Naive thymus-derived CD4-positive, alpha-beta T cell (primary cell): ENCODE data around the gene FUT9. TPM values are rescaled to one million over a fixed set of nuclear protein-coding genes. Genes with fewer than 3 reads are reported as not detected.

ENCODE experiments used
- ATAC-seq: fragments of 150-1000 bp; cut with Tn5 transposase; 2 replicates; pipeline ENCODE4 v1.10.0; 2021; ENCODE audit warnings: mild to moderate bottlenecking, moderate library complexity
- CTCF ChIA-PET: fragments of 350-600 bp; sonication (Branson Sonifier 250); formaldehyde crosslinking; loops from one replicate; lab custom pipeline; 2021; ENCODE audit warnings: antibody characterized with exemption; lab: Charles Lee
- POLR2A ChIA-PET: fragments of 350-600 bp; sonication (Branson Sonifier 250); formaldehyde crosslinking; loops from one replicate; lab custom pipeline; 2021; ENCODE audit warnings: antibody characterized with exemption, inconsistent platforms; lab: Charles Lee
- DNase-seq, 9 donors: peaks; one replicate each; pipeline versions ENCODE4 v3.0.0 to v3.0.0-alpha.2; 2020 to 2022; ENCODE audit warnings: mixed read lengths in 1 of 9
- H3K27ac ChIP-seq: one replicate; pipeline ENCODE4 v1.7.0; 2013; ENCODE audit warnings: mild to moderate bottlenecking, low read depth, low read length, moderate library complexity
- H3K27me3 ChIP-seq, 2 donors: one replicate each; pipeline ENCODE4 v1.7.0; 2013; ENCODE audit warnings: low read length in 2 of 2, mild to moderate bottlenecking in 2 of 2, moderate library complexity in 2 of 2; ENCODE audit not compliant: control insufficient read depth in 2 of 2, insufficient read depth in 2 of 2
- H3K36me3 ChIP-seq, 3 experiments: 1 replicate in 2 of 3; 2 replicates in 1 of 3; pipeline ENCODE4 v1.7.0; 2013; ENCODE audit warnings: low read length in 3 of 3, mild to moderate bottlenecking in 3 of 3, moderate library complexity in 1 of 3; ENCODE audit not compliant: insufficient read depth in 3 of 3, control insufficient read depth in 2 of 3
- H3K4me1 ChIP-seq, 2 donors: one replicate each; pipeline ENCODE4 v1.7.0; 2013; ENCODE audit warnings: low read length in 2 of 2, mild to moderate bottlenecking in 2 of 2, moderate library complexity in 1 of 2; ENCODE audit not compliant: control insufficient read depth in 2 of 2, insufficient read depth in 2 of 2
- H3K4me3 ChIP-seq: 2 replicates; pipeline ENCODE4 v1.7.0; 2013; ENCODE audit warnings: mild to moderate bottlenecking, low read length
- H3K9me3 ChIP-seq, 3 experiments: 1 replicate in 2 of 3; 2 replicates in 1 of 3; pipeline ENCODE4 v1.7.0; 2013; ENCODE audit warnings: low read length in 3 of 3; ENCODE audit not compliant: control insufficient read depth in 2 of 3
- H3K27ac Mint-ChIP-seq, 9 donors: one replicate each; pipeline ENCODE4 v1.8.0; 2020 to 2022; ENCODE audit warnings: mixed read lengths in 9 of 9, mild to moderate bottlenecking in 8 of 9, moderate library complexity in 5 of 9, inconsistent platforms in 2 of 9
- H3K27me3 Mint-ChIP-seq, 5 donors: one replicate each; pipeline ENCODE4 v1.8.0; 2021 to 2022; ENCODE audit warnings: mixed read lengths in 5 of 5, mild to moderate bottlenecking in 1 of 5
- H3K36me3 Mint-ChIP-seq, 5 donors: one replicate each; pipeline ENCODE4 v1.8.0; 2020 to 2022; ENCODE audit warnings: mixed read lengths in 5 of 5, mild to moderate bottlenecking in 3 of 5, inconsistent platforms in 1 of 5
- H3K4me1 Mint-ChIP-seq, 7 donors: one replicate each; pipeline ENCODE4 v1.8.0; 2020 to 2022; ENCODE audit warnings: mixed read lengths in 7 of 7, mild to moderate bottlenecking in 3 of 7, inconsistent platforms in 1 of 7
- H3K4me3 Mint-ChIP-seq, 10 donors: one replicate each; pipeline ENCODE4 v1.8.0; 2020 to 2022; ENCODE audit warnings: mild to moderate bottlenecking in 10 of 10, mixed read lengths in 10 of 10, moderate library complexity in 6 of 10, inconsistent platforms in 2 of 10
- H3K9me3 Mint-ChIP-seq, 11 donors: one replicate each; pipeline ENCODE4 v1.8.0; 2020 to 2022; ENCODE audit warnings: mixed read lengths in 11 of 11, mild to moderate bottlenecking in 4 of 11, inconsistent platforms in 1 of 11, moderate library complexity in 1 of 11
- intact Hi-C, 2 donors: fragments of 100-400 bp; cut with micrococcal nuclease; formaldehyde crosslinking; loops; one replicate each; pipeline ENCODE4 v1.15.1; 2023
- polyA plus RNA-seq, 2 donors: library from polyadenylated mRNA; unstranded; fragments of 300-500 nt; fragmentation: Illumina TruSeq; gene quantifications; one replicate each; pipeline ENCODE4 v1.2.3, GENCODE V29; 2021
- total RNA-seq, 6 experiments: library from RNA in 5 of 6; stranded (reverse) in 5 of 6; gene quantifications; 1 replicate in 5 of 6; 2 replicates in 1 of 6; pipeline ENCODE4 v1.2.3 and lab custom pipeline; 2021 to 2026

Gene FUT9
- total and polyA plus RNA-seq, 7 experiments from 2014 or later = not detected

- Mint-ChIP-seq H3K9me3 (peaks cover 0 to 12% (median 4%) of the 10 kb centered on the region in 11 donors), H3K36me3 (no peaks in the 10 kb centered on the region), H3K27ac (no peak overlapping the region), H3K27me3 (peaks cover 0 to 5% (median 0%) of the 10 kb centered on the region in 5 donors), H3K4me3 (no peak overlapping the region), H3K4me1 (no peaks in the 10 kb centered on the region)
- DNase-seq (no peak), ATAC-seq (no peak)
- Histone ChIP-seq H3K4me1 (no peaks in the 10 kb centered on the region), H3K4me3 (no peak overlapping the region), H3K27ac (no peak overlapping the region), H3K9me3 (no peaks in the 10 kb centered on the region), H3K36me3 (no peaks in the 10 kb centered on the region), H3K27me3 (no peaks in the 10 kb centered on the region)
- ChIA-PET POLR2A (no interaction called here), CTCF (no interaction called here)
- intact Hi-C loops = no loop called here
Measured at GRCh38 chr6:96186516-96187195, 170.9 kb downstream of the FUT9 start.

DNA sequence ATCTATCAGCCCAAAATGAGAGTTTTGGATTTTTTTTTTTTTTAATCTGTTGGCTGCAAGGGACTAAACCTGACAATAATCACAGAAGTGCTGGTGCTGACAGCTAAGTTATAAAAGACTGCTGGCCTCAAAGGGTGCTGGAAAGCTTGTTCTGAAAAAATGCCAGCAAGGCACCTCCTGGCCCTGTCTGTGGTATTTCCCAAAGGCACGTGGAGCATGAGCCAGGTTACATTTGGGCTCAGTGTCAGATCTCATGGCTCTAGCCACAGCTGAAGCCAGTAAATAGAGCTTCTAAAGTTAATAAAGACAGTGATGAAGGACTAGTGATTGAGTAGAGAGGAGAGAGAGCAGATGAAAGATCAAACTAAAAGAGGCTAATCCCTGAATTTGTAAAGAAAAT, 178.9 kb downstream of the FUT9 start:
- H3K36me3 Mint-ChIP-seq = no peaks in the 10 kb centered on the region
- intact Hi-C loops = no loop called here
- H3K27ac Mint-ChIP-seq = no peak overlapping the region
- no peak for ATAC-seq
- H3K36me3 ChIP-seq = no peaks in the 10 kb centered on the region
- POLR2A ChIA-PET = no interaction called here
- H3K4me1 Mint-ChIP-seq = no peaks in the 10 kb centered on the region
- H3K9me3 ChIP-seq = no peaks in the 10 kb centered on the region
- no peaks in the 10 kb centered on the region for H3K4me1 ChIP-seq
- H3K4me3 Mint-ChIP-seq = no peak overlapping the region
- H3K27me3 Mint-ChIP-seq = no peaks in the 10 kb centered on the region
- H3K27ac ChIP-seq = no peak overlapping the region
- H3K9me3 Mint-ChIP-seq = peaks cover 0 to 15% (median 8%) of the 10 kb centered on the region in 11 donors
- no peak for DNase-seq
- no peak overlapping the region for H3K4me3 ChIP-seq
- no peaks in the 10 kb centered on the region for H3K27me3 ChIP-seq
- CTCF ChIA-PET = no interaction called here

GRCh38 chr6:96195272-96195671, 179.5 kb downstream of the FUT9 start:
- Histone ChIP-seq H3K27me3 (no peaks in the 10 kb centered on the region), H3K36me3 (no peaks in the 10 kb centered on the region), H3K4me3 (no peak overlapping the region), H3K4me1 (no peaks in the 10 kb centered on the region), H3K9me3 (no peaks in the 10 kb centered on the region), H3K27ac (no peak overlapping the region)
- CTCF ChIA-PET = no interaction called here
- H3K27me3 Mint-ChIP-seq = no peaks in the 10 kb centered on the region
- H3K4me3 Mint-ChIP-seq = no peak overlapping the region
- no peak overlapping the region for H3K27ac Mint-ChIP-seq
- peaks cover 0 to 17% (median 8%) of the 10 kb centered on the region in 11 donors for H3K9me3 Mint-ChIP-seq
- DNase-seq (no peak), ATAC-seq (no peak)
- no peaks in the 10 kb centered on the region for H3K4me1 Mint-ChIP-seq
- POLR2A ChIA-PET = no interaction called here
- intact Hi-C loops = no loop called here
- no peaks in the 10 kb centered on the region for H3K36me3 Mint-ChIP-seq

DNA sequence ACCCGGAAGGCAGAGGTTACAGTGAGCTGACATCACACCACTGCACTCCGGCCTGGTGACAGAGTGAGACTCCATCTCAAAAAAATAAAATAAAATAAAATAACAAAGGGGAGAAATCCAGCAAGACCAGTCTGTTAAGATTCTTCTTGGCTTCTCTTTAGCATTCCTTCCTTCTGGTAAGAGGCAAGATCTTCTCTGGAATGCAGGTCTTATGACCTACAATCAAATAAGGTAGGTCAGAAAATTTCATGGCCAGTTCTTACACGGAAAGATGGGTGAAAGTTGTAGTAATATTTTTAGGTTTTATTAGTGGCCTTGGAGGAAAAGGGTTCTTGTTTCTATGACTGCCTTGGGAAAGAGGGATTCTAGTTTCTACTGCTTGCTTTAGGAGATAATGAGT, 180.9 kb downstream of the FUT9 start:
- intact Hi-C loops = no loop called here
- Histone ChIP-seq H3K36me3 (no peaks in the 10 kb centered on the region), H3K4me1 (no peaks in the 10 kb centered on the region), H3K27me3 (no peaks in the 10 kb centered on the region), H3K9me3 (no peaks in the 10 kb centered on the region), H3K27ac (no peak overlapping the region), H3K4me3 (no peak overlapping the region)
- H3K4me1 Mint-ChIP-seq = no peaks in the 10 kb centered on the region
- H3K9me3 Mint-ChIP-seq = peaks cover 0 to 17% (median 7%) of the 10 kb centered on the region in 11 donors
- no peaks in the 10 kb centered on the region for H3K36me3 Mint-ChIP-seq
- POLR2A ChIA-PET = no interaction called here
- no peak overlapping the region for H3K27ac Mint-ChIP-seq
- DNase-seq (no peak), ATAC-seq (no peak)
- H3K27me3 Mint-ChIP-seq = no peaks in the 10 kb centered on the region
- CTCF ChIA-PET = no interaction called here
- H3K4me3 Mint-ChIP-seq = no peak overlapping the region

DNA sequence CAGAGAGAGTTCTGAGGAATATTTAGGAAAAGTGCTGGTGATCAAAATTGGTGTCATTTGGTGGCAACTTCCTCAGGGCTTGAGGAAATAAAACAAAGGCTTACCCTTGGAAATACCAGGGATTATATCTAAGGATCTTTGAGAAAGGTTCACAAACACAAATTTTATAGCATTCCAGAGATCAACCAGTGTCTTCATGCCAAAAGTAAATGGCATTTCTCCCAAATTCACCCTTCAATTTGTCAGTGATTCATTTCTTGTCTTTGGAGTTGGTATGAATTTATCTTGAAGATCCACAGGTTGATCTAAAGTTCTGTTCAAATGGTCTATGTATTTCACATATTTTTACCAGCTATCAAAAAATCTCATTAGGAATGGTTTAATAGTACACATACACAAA, 181.5 kb downstream of the FUT9 start:
- ChIA-PET CTCF (no interaction called here), POLR2A (no interaction called here)
- no peak for DNase-seq
- no peak for ATAC-seq
- Histone ChIP-seq H3K4me1 (no peaks in the 10 kb centered on the region), H3K4me3 (no peak overlapping the region), H3K36me3 (no peaks in the 10 kb centered on the region), H3K9me3 (no peaks in the 10 kb centered on the region), H3K27me3 (no peaks in the 10 kb centered on the region), H3K27ac (no peak overlapping the region)
- peaks cover 0 to 17% (median 6%) of the 10 kb centered on the region in 11 donors for H3K9me3 Mint-ChIP-seq
- no peaks in the 10 kb centered on the region for H3K27me3 Mint-ChIP-seq
- intact Hi-C loops = no loop called here
- H3K36me3 Mint-ChIP-seq = no peaks in the 10 kb centered on the region
- no peaks in the 10 kb centered on the region for H3K4me1 Mint-ChIP-seq
- no peak overlapping the region for H3K27ac Mint-ChIP-seq
- H3K4me3 Mint-ChIP-seq = no peak overlapping the region

DNA sequence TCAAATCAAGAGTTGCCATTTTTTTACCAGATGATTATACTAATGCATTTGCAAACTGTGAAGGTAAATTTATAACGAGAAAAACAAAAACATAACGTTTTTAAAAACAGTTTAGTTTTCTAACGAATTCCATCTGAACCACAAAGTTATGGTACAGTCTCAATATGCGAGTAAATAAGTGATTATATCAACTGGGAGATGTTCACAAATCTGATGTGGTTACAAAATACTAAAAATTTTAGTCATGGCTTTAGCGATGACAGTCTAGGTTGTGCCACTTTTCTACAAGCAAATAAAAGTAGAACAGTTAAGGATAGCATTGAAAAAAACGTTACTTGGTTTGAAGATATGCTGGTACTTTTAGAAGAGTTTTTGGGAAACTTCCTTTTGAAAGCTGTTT, 186.8 kb downstream of the FUT9 start:
- H3K36me3 ChIP-seq = no peaks in the 10 kb centered on the region
- Mint-ChIP-seq H3K4me3 (no peak overlapping the region), H3K4me1 (no peaks in the 10 kb centered on the region), H3K27ac (no peak overlapping the region), H3K27me3 (no peaks in the 10 kb centered on the region), H3K36me3 (no peaks in the 10 kb centered on the region), H3K9me3 (peaks cover 0 to 12% (median 0%) of the 10 kb centered on the region in 11 donors)
- H3K9me3 ChIP-seq = no peaks in the 10 kb centered on the region
- ATAC-seq = no peak
- no peaks in the 10 kb centered on the region for H3K4me1 ChIP-seq
- intact Hi-C loops = no loop called here
- POLR2A ChIA-PET = no interaction called here
- DNase-seq = no peak
- no peaks in the 10 kb centered on the region for H3K27me3 ChIP-seq
- H3K27ac ChIP-seq = no peak overlapping the region
- no peak overlapping the region for H3K4me3 ChIP-seq
- CTCF ChIA-PET = no interaction called here

DNA sequence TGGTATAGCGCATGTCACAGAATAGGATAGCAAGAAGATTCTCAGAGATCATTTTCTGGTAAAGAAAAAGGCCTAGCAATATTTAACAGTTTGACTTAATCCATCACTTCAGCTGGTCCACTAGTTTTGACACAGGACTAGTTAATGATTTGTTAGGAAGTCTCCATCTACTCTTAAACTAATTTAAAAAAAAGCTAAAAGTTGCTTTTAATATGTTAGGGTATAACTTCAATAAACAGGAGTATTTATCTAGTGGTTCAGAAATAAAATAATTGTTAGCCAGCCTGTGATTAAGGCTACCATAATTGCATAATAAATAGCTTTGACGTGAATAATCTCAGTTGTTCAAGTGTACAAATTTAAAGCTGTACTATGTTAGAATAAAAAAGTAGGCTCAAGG, 195.6 kb downstream of the FUT9 start:
- intact Hi-C loops = loop anchor here in 1 of 2 donors (10.0 kb wide), 1 partner anchor 297 kb away; no protein-coding TSS in a partner anchor
- Histone ChIP-seq H3K9me3 (no peaks in the 10 kb centered on the region), H3K36me3 (no peaks in the 10 kb centered on the region), H3K27me3 (no peaks in the 10 kb centered on the region), H3K4me1 (no peaks in the 10 kb centered on the region), H3K4me3 (no peak overlapping the region), H3K27ac (no peak overlapping the region)
- ChIA-PET CTCF (no interaction called here), POLR2A (no interaction called here)
- Mint-ChIP-seq H3K27me3 (no peaks in the 10 kb centered on the region), H3K27ac (no peak overlapping the region), H3K9me3 (no peaks in the 10 kb centered on the region), H3K4me3 (no peak overlapping the region), H3K36me3 (no peaks in the 10 kb centered on the region), H3K4me1 (no peaks in the 10 kb centered on the region)
- no peak for ATAC-seq
- DNase-seq = no peak
